RKO (cell line): Measurements from ENCODE around the gene UNC119B.

Source experiments
- DNase-seq: peaks from one replicate; pipeline ENCODE4 v3.0.0-alpha.2; 2016; ENCODE audit warnings: low spot score

UNC119B gene

DNA sequence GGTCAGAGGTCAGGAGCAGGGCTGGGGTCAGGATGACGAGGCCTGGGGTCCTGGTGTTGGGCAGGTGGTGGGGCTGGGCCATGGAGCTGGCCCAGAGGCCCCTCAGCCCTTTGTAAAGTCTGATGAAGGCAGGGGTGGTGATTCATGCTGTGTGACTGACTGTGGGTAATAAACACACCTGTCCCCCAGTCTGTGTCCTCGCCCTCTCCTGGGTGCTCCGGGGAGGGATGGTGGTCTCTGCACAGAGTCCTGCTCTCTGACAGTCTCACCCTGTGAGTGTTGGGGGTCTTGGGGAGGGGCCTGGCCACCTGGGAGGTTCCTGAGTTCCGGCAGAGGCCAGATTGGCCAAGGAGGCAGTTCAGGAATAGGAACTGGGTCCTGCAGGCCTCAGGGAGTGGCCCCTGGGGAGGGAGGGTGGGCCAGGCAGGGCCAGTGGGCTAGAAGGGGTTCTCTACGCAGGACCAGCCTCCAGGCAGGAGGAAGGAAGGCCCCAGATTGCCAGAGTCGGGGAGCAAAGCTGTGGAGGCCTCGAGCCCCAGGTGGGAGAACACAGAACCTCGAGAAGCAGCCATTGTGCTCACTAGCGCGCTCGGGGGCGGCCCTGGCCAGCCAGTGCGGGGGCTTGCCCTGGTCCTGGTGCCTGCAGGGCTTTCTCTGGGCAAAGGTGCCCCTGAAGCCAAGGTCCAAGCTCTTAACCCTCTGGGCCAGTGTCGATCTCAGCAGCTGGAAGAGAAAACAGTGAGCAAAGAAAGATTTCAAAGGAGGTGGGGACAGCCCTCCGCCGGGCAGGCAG lies 29.8 kb downstream of the UNC119B start:
- DNase-seq, result no peak

DNA sequence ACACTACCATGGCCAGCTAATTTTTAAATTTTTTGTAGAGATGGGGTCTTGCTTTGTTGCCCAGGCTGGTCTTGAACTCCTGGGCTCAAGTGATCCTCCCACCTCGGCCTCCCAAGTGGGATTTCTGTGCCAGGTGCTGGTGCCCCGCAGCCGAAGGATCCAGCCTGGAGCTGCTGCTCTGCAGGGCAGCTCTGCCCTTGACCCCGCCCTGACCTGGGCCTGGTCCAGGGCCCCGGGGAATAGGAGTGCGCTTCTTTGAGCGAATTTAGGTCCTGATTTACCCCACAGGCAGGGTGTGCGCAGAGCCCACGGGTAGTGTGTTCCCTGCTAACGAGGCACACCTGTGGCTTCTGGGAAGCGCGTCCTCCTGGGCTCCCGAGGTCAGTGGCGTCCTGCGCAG lies 30.6 kb downstream of the UNC119B start:
- no peak for DNase-seq

DNA sequence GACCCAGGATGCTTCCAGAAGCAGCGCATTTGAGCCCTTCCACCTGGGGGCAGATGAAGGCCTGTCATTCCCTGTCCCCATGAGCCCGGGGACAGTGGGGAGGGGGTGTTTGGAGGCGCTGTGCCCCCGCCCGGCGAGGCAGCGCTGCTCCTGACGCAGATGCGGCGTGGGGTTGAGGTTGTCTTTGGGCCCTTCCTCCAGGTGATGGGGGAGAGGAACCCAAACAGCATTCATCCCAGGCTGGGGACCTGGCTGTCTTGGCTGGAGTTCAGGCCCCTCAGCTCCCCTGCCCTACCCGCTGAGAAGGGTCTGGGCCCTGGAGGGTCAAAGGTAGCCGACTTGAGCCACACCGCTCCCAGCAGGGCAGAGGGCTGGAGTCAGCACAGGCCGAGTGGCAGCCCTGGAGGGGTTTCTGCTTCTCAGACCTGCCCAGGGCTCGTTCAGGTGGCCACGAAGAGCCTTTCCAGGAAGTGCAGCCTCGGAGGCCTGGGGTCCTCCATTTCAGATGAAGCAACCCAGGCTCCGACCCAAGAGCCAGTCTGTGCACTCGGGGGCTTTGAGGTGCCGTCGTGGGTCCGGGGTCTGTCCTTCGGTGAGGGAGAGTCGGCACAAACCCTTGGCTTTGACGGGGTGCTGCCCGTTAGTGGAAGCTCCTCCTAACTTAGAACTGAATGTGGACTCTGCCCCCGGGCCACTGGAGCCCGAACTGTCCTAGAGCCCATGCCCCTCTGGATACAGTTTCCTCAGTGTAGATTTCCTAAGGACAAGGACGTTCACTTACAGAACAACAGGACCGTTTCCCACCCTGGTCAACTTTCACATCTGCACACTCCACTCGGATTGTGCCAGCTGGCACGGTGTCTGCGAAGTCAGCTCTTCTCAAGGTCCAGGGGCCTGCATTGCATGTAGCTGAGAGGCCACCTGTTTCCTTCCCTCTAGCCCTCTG lies 31.5 kb downstream of the UNC119B start:
- DNase-seq, result no peak

DNA sequence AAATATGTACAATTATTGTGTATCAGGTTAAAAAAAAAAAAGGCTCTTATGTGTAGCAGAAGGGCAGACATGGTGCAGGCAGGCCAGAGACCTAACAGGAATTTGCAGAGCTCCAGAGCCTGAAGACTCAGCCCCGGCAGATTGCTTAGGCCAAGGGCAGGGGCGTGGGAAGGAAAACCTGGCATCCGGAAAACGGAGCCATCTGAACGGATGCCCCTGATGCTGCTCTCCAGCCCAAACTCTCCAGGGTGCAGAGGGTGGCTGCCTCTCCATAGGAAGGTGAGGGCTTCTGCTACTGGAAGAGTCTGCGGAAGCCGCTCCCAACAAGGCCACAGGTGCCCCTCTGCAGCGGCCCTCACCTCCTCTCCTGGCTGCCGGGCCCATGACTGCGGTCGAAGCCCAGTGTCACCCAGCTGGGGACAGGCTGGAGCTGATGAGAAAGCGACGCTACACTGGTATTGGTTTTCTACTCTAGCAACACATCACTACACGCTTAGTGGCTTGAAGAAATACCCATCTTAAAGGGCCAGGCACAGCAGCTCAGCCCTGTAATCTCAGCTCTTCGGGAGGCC lies 34.8 kb downstream of the UNC119B start:
- DNase-seq, result no peak

DNA sequence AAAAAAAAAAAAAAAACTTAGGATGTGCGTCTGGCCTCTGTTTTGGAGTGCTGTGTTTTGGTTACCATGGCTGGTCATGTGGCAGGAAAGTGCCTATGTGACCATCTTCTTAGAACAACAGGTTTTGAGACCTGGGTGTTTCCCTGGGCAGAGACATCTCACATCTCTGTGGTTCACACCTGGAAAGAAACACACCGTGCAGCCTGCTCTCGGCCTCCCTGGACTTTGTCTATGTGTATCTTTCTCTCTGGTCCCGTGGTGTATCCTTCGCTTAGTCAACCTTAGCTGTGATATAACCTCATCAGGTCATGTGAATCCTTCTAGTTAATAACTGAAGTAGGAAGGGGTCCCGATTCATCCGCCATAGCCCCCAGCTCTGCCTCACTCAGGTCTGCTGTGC lies 38.0 kb downstream of the UNC119B start:
- no peak for DNase-seq

DNA sequence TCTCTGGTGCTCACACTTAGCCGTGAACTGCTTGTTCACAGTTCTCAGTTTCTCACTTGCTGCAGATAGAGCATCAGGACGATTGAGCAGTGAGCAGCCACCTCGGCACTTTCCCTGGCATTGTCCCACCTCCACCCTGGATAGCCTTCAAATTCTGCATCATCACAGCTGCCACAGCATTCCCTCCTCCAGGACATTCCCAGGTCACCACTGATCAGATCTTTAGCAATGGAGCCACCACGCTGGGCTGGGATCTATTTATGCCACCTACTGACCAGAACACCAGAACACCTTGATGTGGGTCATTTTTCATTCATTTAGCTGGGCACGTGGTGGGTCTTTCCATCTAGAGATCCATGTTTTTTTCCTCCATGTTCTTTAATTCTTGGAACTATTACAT lies 39.0 kb downstream of the UNC119B start:
- no peak for DNase-seq

DNA sequence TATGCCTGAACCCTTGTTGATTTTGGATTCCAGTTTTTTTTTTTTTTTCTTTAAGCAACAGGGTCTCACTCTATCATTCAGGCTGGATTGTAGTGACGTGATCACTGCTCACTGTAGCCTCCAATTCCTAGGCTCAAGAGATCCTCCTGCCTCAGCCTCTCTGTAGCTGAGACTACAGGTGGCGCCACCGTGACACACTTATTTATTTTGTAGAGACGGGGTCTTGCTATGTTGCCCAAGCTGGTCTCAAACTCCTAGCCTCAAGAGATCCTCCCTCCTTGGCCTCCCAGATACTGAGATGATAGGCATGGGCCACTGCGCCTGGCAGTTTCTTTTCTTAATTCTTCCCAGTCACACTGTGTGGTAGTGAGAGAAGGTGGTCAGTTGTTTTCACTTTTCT lies 40.5 kb downstream of the UNC119B start:
- no peak for DNase-seq

DNA sequence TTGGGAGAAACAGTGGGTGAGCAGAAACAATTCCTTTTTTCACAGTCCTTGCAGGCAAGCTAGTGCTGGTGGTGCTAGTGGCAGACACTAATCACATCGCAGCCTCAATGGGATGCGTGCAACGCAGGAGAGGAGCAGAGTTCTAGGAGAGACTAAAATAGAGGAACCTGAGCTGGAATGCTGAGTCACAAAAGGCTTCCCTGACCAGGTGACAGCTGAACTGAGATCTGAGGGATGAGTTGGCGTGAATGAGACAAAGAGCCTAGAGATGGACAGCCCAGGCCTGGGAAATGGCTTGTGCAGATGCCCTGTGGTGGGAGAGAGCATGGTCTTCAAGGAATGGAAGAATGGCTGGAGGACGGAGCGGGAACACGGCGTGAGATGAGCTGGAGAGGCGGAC lies 41.1 kb downstream of the UNC119B start:
- DNase-seq, result no peak

DNA sequence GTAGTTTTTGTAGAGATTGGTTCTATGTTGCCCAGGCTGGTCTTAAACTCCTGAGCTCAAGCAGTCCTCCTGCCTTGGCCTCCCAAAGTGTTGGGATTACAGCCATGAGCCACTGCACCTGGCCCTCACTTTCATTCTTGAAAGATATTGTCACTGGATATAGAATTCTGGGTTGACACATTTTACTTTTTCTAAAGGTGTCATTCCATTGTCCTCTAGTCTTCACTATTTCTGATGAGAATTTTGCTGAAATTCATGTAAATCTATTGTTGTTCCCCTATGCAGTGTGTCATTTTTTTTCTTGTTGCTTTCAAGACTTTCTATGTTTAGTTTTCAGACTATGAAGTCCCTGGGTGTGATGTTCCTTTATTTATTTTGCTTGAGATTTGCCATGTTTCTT lies 44.5 kb downstream of the UNC119B start:
- no peak for DNase-seq

DNA sequence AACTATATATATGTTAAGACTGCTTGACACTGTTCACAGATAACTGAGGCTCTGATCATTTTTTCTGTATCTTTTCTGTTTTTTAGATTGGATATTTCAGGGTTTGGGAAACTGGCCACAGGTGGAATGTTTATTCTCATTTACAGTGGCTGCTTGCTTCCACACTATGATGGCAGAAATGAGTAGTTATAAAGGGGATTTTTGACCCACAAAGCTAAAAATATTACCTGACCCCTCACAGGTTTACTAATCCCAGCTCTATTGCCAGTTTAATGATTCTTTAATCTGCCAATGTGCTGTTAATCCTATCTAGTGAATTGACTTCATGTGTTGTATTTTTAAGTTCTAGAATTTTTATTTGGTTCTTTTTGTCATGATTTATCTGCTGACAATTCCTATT lies 45.0 kb downstream of the UNC119B start:
- no peak for DNase-seq

DNA sequence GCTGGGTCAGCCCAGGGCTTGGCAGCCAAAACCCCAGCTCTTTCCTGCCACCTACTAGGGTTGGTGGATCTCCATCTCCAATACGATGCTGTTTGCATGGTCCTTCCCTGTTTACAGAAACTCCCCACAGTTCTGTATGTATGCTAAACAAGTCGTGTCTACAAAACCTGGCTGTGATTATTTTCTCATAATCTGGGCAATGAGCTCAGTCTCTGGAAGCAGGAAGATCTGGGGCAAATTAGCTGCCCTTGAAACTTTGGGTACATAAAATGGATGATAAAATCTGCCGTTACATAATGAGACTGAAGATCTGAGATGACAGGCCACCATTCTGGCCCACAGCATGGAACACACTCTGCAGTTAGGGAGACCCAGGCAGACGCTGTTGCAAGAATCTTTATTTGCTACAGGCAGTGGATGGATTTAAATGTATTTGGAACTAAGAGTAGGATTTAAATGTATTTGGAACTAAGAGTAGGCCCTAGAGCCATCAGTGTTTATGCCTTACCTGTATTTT lies 47.0 kb downstream of the UNC119B start:
- no peak for DNase-seq

DNA sequence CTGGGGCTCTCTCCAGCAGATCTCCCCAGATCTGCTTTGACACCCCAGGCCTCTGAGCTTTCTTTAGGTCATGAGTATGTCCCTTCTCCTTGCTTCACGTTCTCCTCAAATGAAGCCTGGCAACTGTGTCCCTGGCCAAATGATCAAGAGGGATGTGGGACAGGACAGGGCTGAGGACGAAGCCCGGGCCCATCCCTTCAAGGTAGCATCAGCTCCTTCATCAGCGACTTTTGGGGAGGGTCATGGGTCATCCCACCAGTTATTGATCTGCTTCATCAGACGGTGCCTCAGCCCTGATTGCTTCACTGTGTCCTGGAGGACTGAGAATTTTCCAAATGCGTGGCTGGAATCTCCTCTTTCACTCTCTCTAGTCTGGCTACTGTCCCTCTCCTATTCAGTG lies 47.7 kb downstream of the UNC119B start:
- no peak for DNase-seq

DNA sequence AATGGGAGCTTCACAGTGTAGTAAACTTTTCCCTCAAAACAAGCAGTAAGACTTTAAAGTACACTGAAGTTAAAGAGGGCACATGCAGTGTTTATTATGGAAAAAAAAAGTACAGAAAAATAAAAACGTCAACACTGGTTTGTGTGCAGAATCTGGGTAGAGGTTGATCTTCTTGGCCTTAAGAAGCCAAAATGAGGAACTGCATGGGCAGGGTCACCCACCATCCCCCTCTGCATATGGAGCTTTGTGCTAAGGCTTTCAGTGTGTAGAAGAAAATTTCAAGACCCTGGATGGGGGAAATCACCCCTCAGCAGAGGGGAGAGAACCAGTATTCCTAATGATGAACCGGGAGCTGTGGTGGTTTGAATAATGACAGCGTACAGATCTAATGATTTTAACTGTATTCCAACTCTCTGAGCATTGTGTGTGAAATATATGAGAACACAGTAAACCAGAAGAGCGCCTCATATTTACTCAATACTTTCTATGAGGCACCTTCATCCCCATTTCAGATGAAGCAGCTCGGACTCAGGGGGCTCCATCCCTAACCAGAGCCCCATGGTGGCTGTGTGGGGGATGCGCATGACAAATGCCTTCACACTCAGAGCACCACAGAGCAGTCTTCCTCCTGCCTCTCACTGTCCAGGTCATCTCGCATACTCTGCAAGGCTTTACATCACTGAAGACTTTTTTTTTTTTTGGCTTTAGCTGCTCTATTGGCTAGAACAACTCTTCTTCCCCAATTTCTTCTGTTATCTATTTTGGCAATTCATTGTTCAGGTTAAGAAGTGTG lies 48.7 kb downstream of the UNC119B start:
- no peak for DNase-seq

DNA sequence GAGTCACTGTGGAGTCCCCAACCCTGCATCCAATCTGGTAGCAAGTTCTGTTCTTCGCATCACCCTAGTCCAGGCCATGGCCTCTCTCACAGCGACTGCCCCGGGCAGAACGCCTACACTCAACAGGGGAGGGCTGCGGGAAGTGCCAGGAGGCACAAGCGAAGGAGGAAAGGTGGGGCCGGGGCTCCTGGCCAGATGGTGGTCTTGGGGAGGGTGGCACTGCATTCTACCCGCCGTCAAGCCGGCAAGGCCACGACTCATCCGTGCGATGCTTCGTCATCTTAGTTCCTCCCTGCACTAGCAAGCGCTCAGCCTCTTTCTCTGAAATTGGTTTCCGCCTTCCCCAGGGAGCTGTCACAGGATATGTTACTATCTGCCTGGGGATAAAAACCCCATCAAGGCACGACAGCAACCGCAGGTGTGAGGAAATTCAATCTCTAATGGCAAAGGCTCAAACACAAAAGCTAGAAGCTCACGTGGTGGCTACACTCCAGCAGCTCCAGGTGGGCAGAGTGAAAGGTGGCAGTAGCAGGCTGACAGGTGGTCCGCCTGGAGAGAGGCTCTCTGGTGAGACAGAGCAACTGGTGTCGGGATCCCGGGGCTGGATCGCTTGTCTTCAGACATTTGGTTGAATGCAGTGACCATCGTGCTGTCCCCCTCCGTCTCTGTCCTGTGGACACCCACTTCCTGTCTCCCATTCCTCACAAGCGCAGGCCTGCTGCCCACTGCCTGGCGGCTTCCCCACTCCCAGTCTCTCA lies 49.5 kb downstream of the UNC119B start:
- no peak for DNase-seq

DNA sequence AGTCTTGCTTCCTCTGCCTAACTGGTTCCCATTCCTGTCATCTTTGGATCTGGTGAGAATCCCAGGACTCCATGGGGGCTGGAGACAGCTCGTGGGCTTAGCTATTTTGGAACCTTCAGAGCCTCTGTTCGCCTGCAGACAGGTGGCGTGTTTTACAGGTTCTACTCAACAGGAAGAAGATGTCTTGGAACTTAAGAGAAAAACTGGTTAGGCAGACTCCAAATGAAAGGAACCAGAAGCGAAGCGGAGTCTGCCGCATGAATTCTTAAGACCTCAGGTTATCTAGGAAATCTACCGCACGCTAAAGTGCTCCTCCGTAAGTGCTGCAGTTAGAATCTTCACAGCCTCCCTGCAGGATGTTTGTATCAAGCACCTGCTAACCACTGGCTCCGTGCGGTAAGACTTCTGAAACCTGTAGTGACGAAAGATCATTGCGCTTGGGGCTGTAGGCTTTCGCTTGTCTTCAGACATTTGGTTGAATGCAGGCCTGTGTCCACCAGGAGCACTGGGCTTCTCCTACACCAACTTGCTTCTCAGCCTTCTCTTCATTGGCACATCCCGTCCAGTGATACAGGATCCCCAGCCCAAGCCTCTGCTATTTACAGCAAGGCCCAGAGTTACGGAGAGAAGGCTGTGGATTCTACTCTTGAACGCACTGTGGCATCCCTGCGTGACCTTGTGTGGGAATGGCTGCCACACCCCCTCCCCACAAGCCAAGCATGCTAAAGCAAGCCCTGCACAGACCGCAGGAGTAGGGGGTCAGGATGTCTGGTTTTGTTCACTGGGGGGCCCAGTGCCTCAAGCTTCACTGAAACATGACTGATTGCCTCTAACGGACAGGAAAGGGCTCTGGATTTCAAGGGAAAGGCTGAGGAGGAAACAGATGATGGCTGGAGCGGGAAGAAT lies 50.3 kb downstream of the UNC119B start:
- no peak for DNase-seq

DNA sequence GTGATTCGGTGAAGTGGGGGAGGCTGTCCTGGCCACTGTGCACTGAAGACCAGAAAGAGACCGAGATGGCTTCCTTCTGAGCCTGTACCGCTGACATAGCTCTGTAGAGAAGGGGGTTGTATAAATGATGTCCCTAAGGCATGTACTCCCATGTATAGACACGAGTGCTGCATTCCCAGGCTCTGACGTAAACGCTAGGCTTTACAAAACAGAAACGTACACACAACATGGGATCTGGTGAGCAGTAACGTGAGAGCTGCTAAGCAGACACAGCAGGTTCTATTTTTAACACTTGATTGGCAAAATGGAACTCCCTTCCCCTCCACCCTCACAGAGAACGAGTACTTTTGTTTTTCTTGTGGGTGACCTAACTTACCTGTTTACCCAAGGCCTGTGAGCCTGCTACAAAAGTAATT lies 51.3 kb downstream of the UNC119B start:
- DNase-seq, result no peak

DNA sequence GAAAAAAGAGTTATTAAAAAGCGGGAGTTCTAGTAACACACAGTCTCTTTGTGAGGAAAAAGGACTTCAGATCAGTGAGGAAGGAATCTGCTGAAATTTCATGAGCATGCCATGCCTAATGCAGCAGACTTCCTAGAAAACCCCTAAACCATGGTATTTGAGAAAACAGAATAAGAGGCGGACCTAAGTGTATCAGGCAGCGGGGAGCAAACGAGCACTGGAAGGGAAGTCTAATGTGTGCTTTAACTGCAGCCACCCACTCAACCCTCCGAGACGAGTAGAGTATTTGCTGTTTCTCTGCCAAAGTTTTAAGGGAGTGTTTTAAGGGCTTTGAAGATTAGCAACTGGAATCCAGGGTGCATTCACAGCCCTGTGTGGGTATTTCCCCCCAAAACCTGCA lies 51.8 kb downstream of the UNC119B start:
- DNase-seq, result no peak

DNA sequence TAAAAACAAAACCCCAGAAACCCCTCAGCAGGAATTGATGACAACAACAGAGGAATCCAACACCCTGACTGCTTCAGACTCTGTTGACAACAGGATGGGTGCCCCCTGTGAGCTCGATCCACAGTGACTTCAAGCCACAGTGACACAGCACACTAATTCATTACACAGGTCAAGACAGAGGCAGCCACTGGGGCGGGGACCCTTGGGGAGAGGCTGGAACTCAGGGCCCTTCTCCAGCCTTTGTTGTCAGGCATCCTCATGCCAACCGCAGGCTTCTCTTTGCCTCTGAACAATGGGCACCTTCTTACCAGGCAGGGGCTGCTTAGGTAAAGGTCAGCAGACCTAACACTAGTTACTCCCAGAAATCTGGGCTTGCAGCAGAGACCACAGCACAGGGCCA lies 53.0 kb downstream of the UNC119B start:
- DNase-seq, result no peak

DNA sequence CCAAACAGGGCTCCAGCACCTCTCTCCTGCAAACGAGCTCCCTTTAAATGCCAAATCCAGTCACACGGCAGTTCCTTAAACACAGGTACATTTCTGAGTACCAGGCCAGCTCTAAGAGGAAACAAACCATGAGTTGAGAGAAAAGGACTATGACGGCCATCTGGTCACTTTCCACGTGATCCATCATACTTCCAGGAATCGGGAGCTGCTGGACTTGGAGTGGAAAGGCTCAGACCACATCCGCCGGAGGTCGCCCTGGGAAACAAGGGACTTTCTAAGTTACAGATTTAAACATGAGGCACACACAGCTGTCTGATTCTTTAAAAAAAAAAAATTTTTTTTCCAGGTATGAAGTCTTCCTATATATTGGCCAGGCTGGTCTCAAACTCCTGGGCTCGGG lies 54.6 kb downstream of the UNC119B start:
- DNase-seq, result no peak

DNA sequence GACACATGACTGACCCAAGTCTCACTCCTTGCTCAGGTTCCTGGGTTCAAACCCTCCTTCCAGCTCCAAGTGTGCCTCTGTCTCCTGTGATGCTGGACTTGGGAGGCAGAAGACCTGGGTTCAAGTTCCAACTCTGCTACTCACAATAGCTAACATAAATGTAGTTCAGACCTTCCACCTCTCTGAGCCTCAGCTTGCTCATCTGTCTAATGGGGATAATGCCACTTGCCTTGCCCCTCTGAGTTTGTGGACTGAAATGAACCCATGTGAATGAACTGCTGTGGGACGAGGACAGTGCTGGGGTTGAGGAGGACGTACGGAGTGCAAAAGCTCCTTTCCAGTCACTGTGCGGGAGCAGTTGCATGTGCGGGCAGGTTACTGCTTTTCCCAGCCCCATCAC lies 56.3 kb downstream of the UNC119B start:
- DNase-seq, result no peak
